SK-N-SH (cell line): ENCODE data around the gene SDHA. TPM values are rescaled to one million over a fixed set of nuclear protein-coding genes. Genes with fewer than 3 reads are reported as not detected.

Experiments
- CTCF ChIA-PET: fragments of 300-600, 350-600 bp; formaldehyde crosslinking; extraction: SDS; loops from one replicate; lab custom pipeline; 2021; lab: Yijun Ruan, JAX
- POLR2A ChIA-PET: fragments of 350-600 bp; sonication (Branson Sonifier 250); formaldehyde crosslinking; extraction: SDS; loops from one replicate; lab custom pipeline; 2020; ENCODE audit warnings: antibody characterized with exemption, inconsistent platforms; lab: Yijun Ruan, JAX
- DNase-seq: peaks from one replicate; pipeline ENCODE4 v3.0.0; 2012
- H2AFZ ChIP-seq: fragments of 200-600 bp; sonication (generic); 2 replicates; pipeline ENCODE4 v1.8.1; 2016; ENCODE audit warnings: antibody characterized with exemption, mild to moderate bottlenecking, low read depth
- H3F3A ChIP-seq: fragments of 200-600 bp; sonication (generic); replicated peaks from 2 replicates; pipeline ENCODE3; 2016; ENCODE audit warnings: antibody characterized with exemption, mild to moderate bottlenecking; ENCODE audit not compliant: insufficient read depth
- H3K27ac ChIP-seq, 2 experiments: fragments of 200-500 bp in 1 of 2; fragments of 200-600 bp in 1 of 2; sonication (Bioruptor generic) in 1 of 2; sonication (generic), shearing (Covaris generic) in 1 of 2; 2 replicates each; pipeline versions ENCODE4 v1.5.1 to v1.6.1; 2014 to 2016; ENCODE audit warnings: low read depth in 2 of 2, inconsistent platforms in 1 of 2, low read length in 1 of 2, mild to moderate bottlenecking in 1 of 2, mixed read lengths in 1 of 2
- H3K27me3 ChIP-seq: fragments of 200-600 bp; sonication (generic), shearing (Covaris generic); 2 replicates; pipeline ENCODE4 v1.6.1; 2016; ENCODE audit warnings: mixed run types; ENCODE audit not compliant: insufficient read depth
- H3K36me3 ChIP-seq, 2 experiments: fragments of 200-500 bp in 1 of 2; fragments of 200-600 bp in 1 of 2; sonication (Bioruptor generic) in 1 of 2; sonication (generic) in 1 of 2; replicated peaks in 1 of 2; 2 replicates each; pipeline versions ENCODE3 to v1.5.1; 2014 to 2016; ENCODE audit warnings: low read length in 1 of 2, mild to moderate bottlenecking in 1 of 2; ENCODE audit not compliant: insufficient read depth in 2 of 2, control insufficient read depth in 1 of 2
- H3K4me1 ChIP-seq, 2 experiments: fragments of 200-500 bp in 1 of 2; fragments of 200-600 bp in 1 of 2; sonication (Bioruptor generic) in 1 of 2; sonication (generic), shearing (Covaris generic) in 1 of 2; 2 replicates each; pipeline versions ENCODE4 v1.5.1 to v1.6.1; 2014 to 2016; ENCODE audit warnings: low read depth in 1 of 2, low read length in 1 of 2, mixed run types in 1 of 2; ENCODE audit not compliant: insufficient read depth in 2 of 2, control insufficient read depth in 1 of 2
- H3K4me2 ChIP-seq: fragments of 200-600 bp; sonication (generic), shearing (Covaris generic); 2 replicates; pipeline ENCODE4 v1.6.1; 2017; ENCODE audit warnings: mixed run types
- H3K4me3 ChIP-seq, 2 experiments: fragments of 200-500 bp in 1 of 2; fragments of 200-600 bp in 1 of 2; sonication (Bioruptor generic) in 1 of 2; sonication (generic), shearing (Covaris generic) in 1 of 2; 2 replicates each; pipeline versions ENCODE4 v1.5.1 to v1.8.1; 2014 to 2016; ENCODE audit warnings: low read depth in 2 of 2, inconsistent platforms in 1 of 2, low read length in 1 of 2, mild to moderate bottlenecking in 1 of 2, mixed read lengths in 1 of 2, moderate library complexity in 1 of 2
- H3K79me2 ChIP-seq: fragments of 200-600 bp; sonication (generic); 2 replicates; pipeline ENCODE4 v1.8.1; 2017; ENCODE audit warnings: mild to moderate bottlenecking; ENCODE audit not compliant: insufficient read depth
- H3K9ac ChIP-seq: fragments of 200-600 bp; sonication (generic); 2 replicates; pipeline ENCODE4 v1.6.1; 2017; ENCODE audit warnings: mixed run types
- H3K9me2 ChIP-seq: fragments of 200-600 bp; sonication (generic); 2 replicates; pipeline ENCODE4 v1.6.1; 2017; ENCODE audit warnings: mixed run types
- H3K9me3 ChIP-seq: fragments of 200-600 bp; sonication (generic); 2 replicates; pipeline ENCODE4 v1.6.1; 2017; ENCODE audit warnings: mixed run types, mild to moderate bottlenecking, moderate library complexity
- H4K20me1 ChIP-seq: fragments of 200-600 bp; sonication (generic); 2 replicates; pipeline ENCODE4 v1.6.1; 2017; ENCODE audit warnings: mild to moderate bottlenecking, mixed run types; ENCODE audit not compliant: insufficient read depth
- ELF1 ChIP-seq: IDR thresholded peaks from 2 replicates; pipeline ENCODE4 v1.4.0; 2012
- EP300 ChIP-seq, 2 experiments: IDR thresholded peaks; 2 replicates each; pipeline versions ENCODE4 v1.4.0 to v1.6.1; 2012; ENCODE audit warnings: borderline replicate concordance in 1 of 2, low read depth in 1 of 2, low read length in 1 of 2
- EZH2phosphoT487 ChIP-seq: fragments of 200-600 bp; sonication (generic); IDR thresholded peaks from 2 replicates; pipeline ENCODE4 v1.6.1; 2017; ENCODE audit warnings: low read depth, mixed run types, mild to moderate bottlenecking, antibody characterized with exemption, moderate library complexity, borderline replicate concordance
- FOSL2 ChIP-seq: IDR thresholded peaks from 2 replicates; pipeline ENCODE4 v1.4.0; 2012; ENCODE audit warnings: low read depth, mild to moderate bottlenecking, moderate library complexity, borderline replicate concordance
- FOXM1 ChIP-seq: IDR thresholded peaks from 2 replicates; pipeline ENCODE4 v1.4.0; 2012; ENCODE audit warnings: low read depth, mild to moderate bottlenecking
- GATA2 ChIP-seq: sonication (generic); formaldehyde crosslinking; IDR thresholded peaks from 2 replicates; pipeline ENCODE4 v1.5.0; 2020; ENCODE audit warnings: mild to moderate bottlenecking, missing genetic modification reagents
- MXI1 ChIP-seq: IDR thresholded peaks from 2 replicates; pipeline ENCODE4 v1.6.1; 2012; ENCODE audit warnings: mild to moderate bottlenecking, low read depth, low read length, improper control_type of control experiment
- NFIC ChIP-seq: IDR thresholded peaks from 2 replicates; pipeline ENCODE4 v1.4.0; 2012; ENCODE audit warnings: borderline replicate concordance
- POLR2AphosphoS5 ChIP-seq: IDR thresholded peaks from 2 replicates; pipeline ENCODE4 v1.6.1; 2012; ENCODE audit warnings: low read depth, low read length
- RAD21 ChIP-seq: IDR thresholded peaks from 2 replicates; pipeline ENCODE4 v1.6.1; 2012; ENCODE audit warnings: mild to moderate bottlenecking, low read length
- RCOR1 ChIP-seq: fragments of 150-350 bp; IDR thresholded peaks from 2 replicates; pipeline ENCODE4 v1.6.1; 2017; ENCODE audit warnings: antibody characterized with exemption, low read length
- SIN3A ChIP-seq: IDR thresholded peaks from 2 replicates; pipeline ENCODE4 v1.6.1; 2012; ENCODE audit warnings: low read depth, mild to moderate bottlenecking, low read length, moderate library complexity, borderline replicate concordance
- SMC3 ChIP-seq: IDR thresholded peaks from 2 replicates; pipeline ENCODE4 v1.6.1; 2012; ENCODE audit warnings: low read depth, low read length, improper control_type of control experiment
- TAF1 ChIP-seq: IDR thresholded peaks from 2 replicates; pipeline ENCODE4 v1.6.1; 2012; ENCODE audit warnings: low read depth, mild to moderate bottlenecking, low read length, moderate library complexity, borderline replicate concordance
- TEAD4 ChIP-seq: IDR thresholded peaks from 2 replicates; pipeline ENCODE4 v1.4.0; 2012; ENCODE audit warnings: mild to moderate bottlenecking, borderline replicate concordance; ENCODE audit not compliant: insufficient read depth
- YY1 ChIP-seq: IDR thresholded peaks from 2 replicates; pipeline ENCODE4 v1.4.0; 2012; ENCODE audit warnings: low read depth, mild to moderate bottlenecking
- WGBS: methylation state at CpG from one replicate; pipeline ENCODE4 v1.1.6; 2017; ENCODE audit warnings: low lambda C conversion rate; 5-methylcytosine and 5-hydroxymethylcytosine counted together
- polyA plus RNA-seq, 3 experiments: library from polyadenylated mRNA; depleted of rRNA; stranded (reverse); fragments of >200 nt; gene quantifications; 2 replicates each; pipeline ENCODE4 v1.2.3, GENCODE V29; 2012
- TF ChIP-seq, protein P1 (sequence below): IDR thresholded peaks from 2 replicates; pipeline ENCODE4 v1.4.0; 2012; ENCODE audit warnings: low read depth
- TF ChIP-seq, protein P2 (sequence below): IDR thresholded peaks from 2 replicates; pipeline ENCODE4 v1.4.0; 2012; ENCODE audit warnings: low read depth, borderline replicate concordance
- TF ChIP-seq, protein P3 (sequence below): IDR thresholded peaks from 2 replicates; pipeline ENCODE4; 2012
- TF ChIP-seq, protein P4 (sequence below): IDR thresholded peaks from 2 replicates; pipeline ENCODE4 v1.4.0; 2012; ENCODE audit warnings: low read depth, borderline replicate concordance

SDHA gene
- polyA plus RNA-seq, 1 of the 3 experiments (the other 2 are of a cell fraction): 106 TPM

DNA sequence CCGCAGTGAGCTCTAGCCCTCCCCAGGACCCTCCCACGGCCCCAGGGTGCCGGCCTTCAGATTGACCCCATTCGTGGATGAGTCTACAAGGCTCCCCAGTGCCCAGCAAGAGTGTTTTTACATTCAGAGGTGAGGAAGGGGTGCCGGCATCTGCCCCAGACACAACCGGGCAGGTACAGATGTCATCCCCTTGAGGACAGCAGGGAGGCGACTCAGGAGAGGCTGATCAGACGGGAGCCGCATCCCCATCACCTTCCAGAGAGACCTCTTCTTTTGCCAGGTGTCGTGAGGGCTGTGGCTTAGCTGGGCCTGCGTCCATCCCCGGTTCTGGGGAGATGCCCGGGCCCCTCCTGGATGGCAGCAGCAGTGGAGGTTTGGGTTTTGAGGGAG is 31.1 kb upstream of the SDHA start:
- WGBS: 48% methylated on average over 3 of the region's 13 CpGs
- no peaks in the 10 kb centered on the region for H3K9me3 ChIP-seq
- H2AFZ ChIP-seq: no peak overlapping the region
- H3K9ac ChIP-seq: no peak overlapping the region
- H3K36me3 ChIP-seq: no peaks in the 10 kb centered on the region
- no peaks in the 10 kb centered on the region for H3K79me2 ChIP-seq
- H4K20me1 ChIP-seq: no peaks in the 10 kb centered on the region
- ChIA-PET CTCF (interaction anchor here (1.2 to 1.8 kb wide), 2 partner anchors 11 to 12 kb away, joined by 3 to 9 read pairs; no protein-coding TSS in a partner anchor), POLR2A (no interaction called here)
- no peaks in the 10 kb centered on the region for H3K9me2 ChIP-seq
- no peaks in the 10 kb centered on the region for H3F3A ChIP-seq
- H3K4me2 ChIP-seq: no peak overlapping the region
- no peak overlapping the region for H3K27ac ChIP-seq
- no peak overlapping the region for H3K4me3 ChIP-seq
- H3K4me1 ChIP-seq: peaks cover 0 to 19% of the 10 kb centered on the region in 2 experiments; a peak in 1 of 4 replicates
- TF ChIP-seq EP300 (IDR thresholded peaks at IDR 0.05; ENCODE audit: borderline replicate concordance in 1 of 2, low read depth in 1 of 2, low read length in 1 of 2): no peak
- TF ChIP-seq, protein P1, sequence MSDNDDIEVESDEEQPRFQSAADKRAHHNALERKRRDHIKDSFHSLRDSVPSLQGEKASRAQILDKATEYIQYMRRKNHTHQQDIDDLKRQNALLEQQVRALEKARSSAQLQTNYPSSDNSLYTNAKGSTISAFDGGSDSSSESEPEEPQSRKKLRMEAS: no peak
- no peak for TF ChIP-seq MXI1
- no peak for DNase-seq
- no peaks in the 10 kb centered on the region for H3K27me3 ChIP-seq

DNA sequence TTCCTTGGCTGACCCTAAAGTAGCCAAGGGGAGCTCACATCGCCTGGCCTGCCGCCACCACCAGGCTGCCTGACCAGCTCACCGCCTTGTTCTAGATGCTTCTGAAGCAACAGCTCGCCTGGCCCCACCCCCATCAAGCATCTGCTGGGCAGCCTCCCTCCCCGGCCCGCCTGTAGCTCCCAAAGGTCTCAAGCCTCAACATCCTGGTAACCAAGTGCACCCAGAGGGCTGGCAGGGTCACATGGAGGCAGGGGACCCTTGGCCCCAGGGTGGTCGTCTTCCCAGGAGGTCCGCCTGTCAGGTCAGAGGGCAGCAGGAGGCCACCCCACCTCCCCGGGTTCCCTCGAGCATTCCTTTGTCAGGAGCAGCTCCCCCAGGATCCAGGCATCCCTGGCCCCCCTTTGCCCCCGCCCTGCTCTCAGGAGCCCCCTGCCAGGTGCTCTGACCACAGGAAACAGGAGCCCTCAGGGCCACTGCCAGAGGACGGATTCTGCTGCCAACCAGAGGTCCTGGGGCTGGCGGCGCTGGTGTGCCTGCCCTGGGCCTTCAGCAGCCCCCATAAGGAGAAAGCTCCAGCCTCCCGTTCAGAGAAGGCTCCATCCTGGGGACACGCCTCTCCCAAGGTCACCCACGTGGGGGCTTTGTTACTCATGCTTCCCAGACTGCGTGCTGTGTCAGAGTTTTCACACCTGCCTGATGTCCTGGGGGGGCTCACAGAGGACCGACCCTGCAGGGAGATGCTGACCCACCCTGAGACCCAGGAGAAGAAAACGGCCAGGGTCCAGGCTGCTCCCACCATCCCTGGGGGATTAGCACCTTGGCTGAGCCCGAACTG is 30.3 kb upstream of the SDHA start:
- no peaks in the 10 kb centered on the region for H4K20me1 ChIP-seq
- H3K9me2 ChIP-seq: no peaks in the 10 kb centered on the region
- CTCF ChIA-PET: interaction anchor here (0.6 to 2.1 kb wide), 34 partner anchors 7 to 811 kb away, joined by 3 to 11 read pairs (median 4); partner anchors contain the start of genes CCDC127 and SDHA
- H3F3A ChIP-seq: no peaks in the 10 kb centered on the region
- no peak for TF ChIP-seq RCOR1
- no peak for TF ChIP-seq GATA2 (CRISPR knock-in tag)
- no peak for TF ChIP-seq SMC3
- no peak for TF ChIP-seq POLR2AphosphoS5
- TF ChIP-seq, protein P2, sequence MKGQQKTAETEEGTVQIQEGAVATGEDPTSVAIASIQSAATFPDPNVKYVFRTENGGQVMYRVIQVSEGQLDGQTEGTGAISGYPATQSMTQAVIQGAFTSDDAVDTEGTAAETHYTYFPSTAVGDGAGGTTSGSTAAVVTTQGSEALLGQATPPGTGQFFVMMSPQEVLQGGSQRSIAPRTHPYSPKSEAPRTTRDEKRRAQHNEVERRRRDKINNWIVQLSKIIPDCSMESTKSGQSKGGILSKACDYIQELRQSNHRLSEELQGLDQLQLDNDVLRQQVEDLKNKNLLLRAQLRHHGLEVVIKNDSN: no peak
- TF ChIP-seq, protein P3, sequence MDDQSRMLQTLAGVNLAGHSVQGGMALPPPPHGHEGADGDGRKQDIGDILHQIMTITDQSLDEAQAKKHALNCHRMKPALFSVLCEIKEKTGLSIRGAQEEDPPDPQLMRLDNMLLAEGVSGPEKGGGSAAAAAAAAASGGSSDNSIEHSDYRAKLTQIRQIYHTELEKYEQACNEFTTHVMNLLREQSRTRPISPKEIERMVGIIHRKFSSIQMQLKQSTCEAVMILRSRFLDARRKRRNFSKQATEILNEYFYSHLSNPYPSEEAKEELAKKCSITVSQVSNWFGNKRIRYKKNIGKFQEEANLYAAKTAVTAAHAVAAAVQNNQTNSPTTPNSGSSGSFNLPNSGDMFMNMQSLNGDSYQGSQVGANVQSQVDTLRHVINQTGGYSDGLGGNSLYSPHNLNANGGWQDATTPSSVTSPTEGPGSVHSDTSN: no peak
- TF ChIP-seq NFIC: no peak
- TF ChIP-seq ELF1: no peak
- TF ChIP-seq FOXM1: no peak
- TF ChIP-seq, protein P4, sequence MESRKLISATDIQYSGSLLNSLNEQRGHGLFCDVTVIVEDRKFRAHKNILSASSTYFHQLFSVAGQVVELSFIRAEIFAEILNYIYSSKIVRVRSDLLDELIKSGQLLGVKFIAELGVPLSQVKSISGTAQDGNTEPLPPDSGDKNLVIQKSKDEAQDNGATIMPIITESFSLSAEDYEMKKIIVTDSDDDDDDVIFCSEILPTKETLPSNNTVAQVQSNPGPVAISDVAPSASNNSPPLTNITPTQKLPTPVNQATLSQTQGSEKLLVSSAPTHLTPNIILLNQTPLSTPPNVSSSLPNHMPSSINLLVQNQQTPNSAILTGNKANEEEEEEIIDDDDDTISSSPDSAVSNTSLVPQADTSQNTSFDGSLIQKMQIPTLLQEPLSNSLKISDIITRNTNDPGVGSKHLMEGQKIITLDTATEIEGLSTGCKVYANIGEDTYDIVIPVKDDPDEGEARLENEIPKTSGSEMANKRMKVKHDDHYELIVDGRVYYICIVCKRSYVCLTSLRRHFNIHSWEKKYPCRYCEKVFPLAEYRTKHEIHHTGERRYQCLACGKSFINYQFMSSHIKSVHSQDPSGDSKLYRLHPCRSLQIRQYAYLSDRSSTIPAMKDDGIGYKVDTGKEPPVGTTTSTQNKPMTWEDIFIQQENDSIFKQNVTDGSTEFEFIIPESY: no peak
- TF ChIP-seq TAF1: no peak
- TF ChIP-seq EZH2phosphoT487: no peak
- no peak for TF ChIP-seq YY1
- no peak for TF ChIP-seq FOSL2
- no peak for TF ChIP-seq SIN3A
- TF ChIP-seq, protein P1: no peak
- no peak for TF ChIP-seq RAD21
- no peak for TF ChIP-seq TEAD4
- no peak overlapping the region for H3K27ac ChIP-seq
- peaks cover 0 to 19% of the 10 kb centered on the region in 2 experiments; a peak in 1 of 4 replicates for H3K4me1 ChIP-seq
- no peak overlapping the region for H3K9ac ChIP-seq
- POLR2A ChIA-PET: no interaction called here
- H3K4me3 ChIP-seq: no peak overlapping the region
- no peaks in the 10 kb centered on the region for H3K27me3 ChIP-seq
- no peaks in the 10 kb centered on the region for H3K79me2 ChIP-seq
- H2AFZ ChIP-seq: no peak overlapping the region
- 63% methylated on average over 18 of the region's 21 CpGs for WGBS
- H3K9me3 ChIP-seq: no peaks in the 10 kb centered on the region
- DNase-seq: no peak
- H3K36me3 ChIP-seq: no peaks in the 10 kb centered on the region
- H3K4me2 ChIP-seq: no peak overlapping the region
